HG03558 (cell line): ENCODE data around the gene EPHB1.
"Not testable (repeated sequence)": the region's sequence is repeated elsewhere in the genome, so short reads cannot be mapped to it uniquely, and the experiment has no call there.

Experiments
- ATAC-seq: cut with Tn5 transposase; IDR thresholded peaks from one replicate; pipeline ENCODE4 v1.9.1; 2021; ENCODE audit warnings: moderate number of reproducible peaks; ENCODE audit not compliant: unreplicated experiment; ENCODE audit errors: extremely low read depth

The EPHB1 gene

DNA sequence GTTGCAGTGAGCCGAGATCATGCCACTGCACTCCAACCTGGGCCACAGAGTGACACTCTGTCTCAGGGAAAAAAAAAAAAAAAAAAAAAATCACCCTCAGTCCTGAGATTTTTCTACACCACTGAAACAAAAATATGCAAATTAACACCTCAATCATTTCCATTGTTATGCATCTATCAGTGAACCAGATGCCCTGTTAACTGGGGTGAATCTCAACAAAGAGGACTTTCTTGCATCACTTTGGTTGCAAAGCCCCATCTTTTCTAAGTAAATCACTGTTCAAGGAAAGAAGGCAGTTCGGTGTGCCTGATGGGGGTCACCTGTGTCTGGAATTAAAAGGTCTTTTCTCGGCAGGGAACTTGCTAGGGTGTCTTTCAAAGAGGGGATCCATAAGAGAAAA lies 421.6 kb downstream of the EPHB1 start:
- ATAC-seq, result no peak

DNA sequence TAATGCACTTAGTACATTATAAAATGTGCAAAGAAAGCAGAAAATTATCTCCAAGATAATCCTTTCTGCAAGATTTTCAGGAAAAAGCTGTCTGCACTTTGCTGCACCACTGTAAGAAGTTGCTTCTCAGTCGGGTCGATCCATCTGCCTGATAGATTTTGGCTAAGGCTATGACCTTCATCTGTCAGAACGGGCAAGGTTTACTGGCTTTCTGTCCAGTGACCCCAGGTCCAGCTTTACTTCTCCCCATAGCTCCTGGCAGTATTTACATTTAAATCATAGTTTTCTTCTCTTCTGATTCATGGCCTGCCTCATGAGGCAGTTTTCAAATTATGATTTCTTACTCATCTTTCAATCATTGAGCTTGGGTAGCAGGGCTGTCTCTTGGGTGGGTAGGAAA lies 422.7 kb downstream of the EPHB1 start:
- ATAC-seq, result no peak

- no peak for ATAC-seq
Measured at GRCh38 chr3:135218304-135218703, 423.2 kb downstream of the EPHB1 start.

- ATAC-seq, result no peak
Measured at GRCh38 chr3:135218782-135219181, 423.7 kb downstream of the EPHB1 start.

GRCh38 chr3:135224815-135225362 lies 429.8 kb downstream of the EPHB1 start:
- no peak for ATAC-seq

DNA sequence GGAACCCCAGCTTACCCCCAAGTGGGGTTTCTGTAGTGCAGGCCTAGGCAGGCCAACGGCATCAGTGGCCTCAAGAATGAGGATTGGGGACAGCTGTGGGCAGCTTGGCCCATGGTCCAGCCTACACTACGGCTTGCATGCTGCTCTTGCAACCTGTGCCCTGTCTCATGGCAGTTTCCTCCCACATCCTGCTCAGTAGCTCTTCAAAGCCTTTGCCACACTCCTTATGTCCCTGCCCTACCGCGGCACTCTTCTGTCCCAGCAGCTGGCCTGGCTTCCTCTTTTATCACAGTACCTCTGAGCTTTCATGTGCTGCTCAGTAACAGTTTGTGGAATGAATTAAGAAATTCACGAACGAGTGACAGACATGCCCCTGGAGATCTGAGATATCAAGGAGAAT lies 431.0 kb downstream of the EPHB1 start:
- ATAC-seq, result no peak

DNA sequence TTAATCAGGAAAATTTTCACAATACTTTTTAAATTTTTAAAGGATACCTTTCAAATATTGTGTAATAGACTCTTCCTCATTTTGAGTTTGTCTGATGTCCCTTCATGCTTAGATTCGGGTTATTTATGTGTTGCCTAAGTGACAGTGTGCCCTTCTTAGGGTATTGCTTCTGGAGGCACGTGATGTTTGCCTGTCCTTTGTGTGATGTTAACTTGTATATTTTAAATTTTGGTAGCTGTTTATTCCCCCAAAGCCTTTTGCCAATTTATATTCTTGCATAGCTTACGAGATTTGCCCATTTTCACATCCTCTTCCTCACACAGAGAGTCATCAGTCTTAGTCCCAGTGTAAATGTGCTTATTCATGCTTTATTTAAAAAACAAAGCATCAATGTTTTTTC lies 433.1 kb downstream of the EPHB1 start:
- no peak for ATAC-seq

GRCh38 chr3:135229018-135229495 lies 434.0 kb downstream of the EPHB1 start:
- ATAC-seq, result no peak

- no peak for ATAC-seq
Measured at GRCh38 chr3:135231737-135232136, 436.7 kb downstream of the EPHB1 start.

GRCh38 chr3:135232226-135232625 lies 437.2 kb downstream of the EPHB1 start:
- no peak for ATAC-seq

- not testable (repeated sequence) for ATAC-seq
Measured at GRCh38 chr3:135233476-135233875, 438.4 kb downstream of the EPHB1 start.

GRCh38 chr3:135235541-135235940 lies 440.5 kb downstream of the EPHB1 start:
- ATAC-seq, result no peak

- ATAC-seq, result no peak
Measured at GRCh38 chr3:135237371-135238143, 442.5 kb downstream of the EPHB1 start.

DNA sequence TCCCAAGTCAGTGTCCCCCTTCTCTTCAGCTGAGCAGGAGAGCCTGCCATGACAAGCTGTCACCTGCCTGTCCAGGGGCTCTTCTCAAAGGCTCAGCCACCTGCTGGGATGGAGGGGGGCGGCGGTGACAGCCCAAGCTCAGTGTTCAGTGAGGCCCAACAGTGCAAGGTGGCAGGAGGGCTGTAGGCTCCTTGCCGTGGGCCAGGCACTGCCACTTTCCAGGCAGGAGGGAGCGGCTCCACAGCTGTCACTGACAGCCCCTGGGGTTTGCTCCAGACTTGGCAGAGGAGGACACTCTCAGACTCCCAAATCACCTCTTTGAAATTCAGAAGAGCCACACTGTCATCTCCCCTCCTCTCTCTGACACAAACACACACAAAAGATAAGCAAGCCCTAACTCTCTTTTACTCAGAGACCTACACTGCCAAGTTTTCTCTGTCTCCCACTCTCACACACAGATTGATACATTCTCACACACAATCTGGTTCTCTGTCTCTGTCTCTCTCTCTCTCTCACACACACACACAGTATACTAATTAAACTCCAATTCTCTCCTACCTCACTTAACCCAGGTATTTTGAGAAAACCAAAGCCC lies 443.3 kb downstream of the EPHB1 start:
- no peak for ATAC-seq

GRCh38 chr3:135238871-135239614 lies 444.0 kb downstream of the EPHB1 start:
- ATAC-seq, result no peak

- ATAC-seq, result no peak
Measured at GRCh38 chr3:135239615-135239884, 444.5 kb downstream of the EPHB1 start.

- no peak for ATAC-seq
Measured at GRCh38 chr3:135240426-135240825, 445.4 kb downstream of the EPHB1 start.

GRCh38 chr3:135242285-135242684 lies 447.2 kb downstream of the EPHB1 start:
- ATAC-seq, result no peak

- no peak for ATAC-seq
Measured at GRCh38 chr3:135243616-135244015, 448.6 kb downstream of the EPHB1 start.

- no peak for ATAC-seq
Measured at GRCh38 chr3:135246027-135246426, 451.0 kb downstream of the EPHB1 start.

DNA sequence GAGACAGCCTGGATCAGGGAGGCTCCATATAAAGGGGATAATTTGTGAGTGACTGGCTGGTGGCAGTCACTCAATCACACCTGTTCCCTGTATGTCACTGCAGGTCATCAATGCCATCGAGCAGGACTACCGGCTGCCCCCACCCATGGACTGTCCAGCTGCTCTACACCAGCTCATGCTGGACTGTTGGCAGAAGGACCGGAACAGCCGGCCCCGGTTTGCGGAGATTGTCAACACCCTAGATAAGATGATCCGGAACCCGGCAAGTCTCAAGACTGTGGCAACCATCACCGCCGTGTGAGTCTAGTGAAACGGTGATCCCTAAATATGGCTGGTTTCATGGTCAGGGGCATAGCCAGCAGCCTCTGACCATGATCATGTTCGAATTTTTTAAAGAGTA lies 453.2 kb downstream of the EPHB1 start:
- no peak for ATAC-seq
